Gastrocnemius medialis (tissue), 4 donors: ENCODE results near the gene GPX3.

Source experiments
- CTCF ChIP-seq, 5 experiments: fragments of 450-650 bp in 3 of 5; fragments of 200-600 bp in 2 of 5; sonication (generic) in 2 of 5; IDR thresholded peaks in 4 of 5; conservative IDR thresholded peaks in 1 of 5; 1 replicate in 4 of 5; 2 replicates in 1 of 5; pipeline ENCODE4 v1.5.1; 2016 to 2019; ENCODE audit warnings: antibody characterized with exemption in 5 of 5, mild to moderate bottlenecking in 3 of 5, moderate library complexity in 3 of 5
- POLR2A ChIP-seq, 2 donors: fragments of 450-650 bp; IDR thresholded peaks; one replicate each; pipeline ENCODE4 v1.6.1; 2017; ENCODE audit warnings: antibody characterized with exemption in 2 of 2, mild to moderate bottlenecking in 2 of 2, moderate library complexity in 2 of 2

GRCh38 chr5:150993826-150994412 lies 26.5 kb upstream of the GPX3 start:
- TF ChIP-seq CTCF (IDR thresholded peaks at IDR 0.05 in 4 of 5, conservative IDR thresholded peaks at IDR 0.05 in 1 of 5), result no peak
- no peak for TF ChIP-seq POLR2A (IDR thresholded peaks at IDR 0.05)
